GM13976 (cell line): ENCODE results near the gene TUFT1.

Source experiments
- DNase-seq: peaks from one replicate; pipeline ENCODE4 v3.0.0; 2012; ENCODE audit warnings: low spot score
- in situ Hi-C: fragments of 300-500 bp; cut with MboI; formaldehyde crosslinking; loops from one replicate; pipeline ENCODE4 v1.12.0; 2022; ENCODE audit warnings: low sequenced_read_pairs, mixed read lengths, inconsistent platforms; ENCODE audit not compliant: unreplicated experiment
- TF ChIP-seq, protein P1 (sequence below): IDR thresholded peaks from 2 replicates; pipeline ENCODE4 v1.5.1; 2012; ENCODE audit warnings: borderline replicate concordance, mild to moderate bottlenecking; ENCODE audit not compliant: insufficient read depth; ENCODE audit errors: extremely low read depth, missing control alignments, control extremely low read depth

Gene TUFT1

GRCh38 chr1:151499365-151499764 lies 40.7 kb upstream of the TUFT1 start:
- TF ChIP-seq, protein P1, sequence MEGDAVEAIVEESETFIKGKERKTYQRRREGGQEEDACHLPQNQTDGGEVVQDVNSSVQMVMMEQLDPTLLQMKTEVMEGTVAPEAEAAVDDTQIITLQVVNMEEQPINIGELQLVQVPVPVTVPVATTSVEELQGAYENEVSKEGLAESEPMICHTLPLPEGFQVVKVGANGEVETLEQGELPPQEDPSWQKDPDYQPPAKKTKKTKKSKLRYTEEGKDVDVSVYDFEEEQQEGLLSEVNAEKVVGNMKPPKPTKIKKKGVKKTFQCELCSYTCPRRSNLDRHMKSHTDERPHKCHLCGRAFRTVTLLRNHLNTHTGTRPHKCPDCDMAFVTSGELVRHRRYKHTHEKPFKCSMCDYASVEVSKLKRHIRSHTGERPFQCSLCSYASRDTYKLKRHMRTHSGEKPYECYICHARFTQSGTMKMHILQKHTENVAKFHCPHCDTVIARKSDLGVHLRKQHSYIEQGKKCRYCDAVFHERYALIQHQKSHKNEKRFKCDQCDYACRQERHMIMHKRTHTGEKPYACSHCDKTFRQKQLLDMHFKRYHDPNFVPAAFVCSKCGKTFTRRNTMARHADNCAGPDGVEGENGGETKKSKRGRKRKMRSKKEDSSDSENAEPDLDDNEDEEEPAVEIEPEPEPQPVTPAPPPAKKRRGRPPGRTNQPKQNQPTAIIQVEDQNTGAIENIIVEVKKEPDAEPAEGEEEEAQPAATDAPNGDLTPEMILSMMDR, result no peak
- in situ Hi-C loops, result no loop called here
- DNase-seq, result no peak

DNA sequence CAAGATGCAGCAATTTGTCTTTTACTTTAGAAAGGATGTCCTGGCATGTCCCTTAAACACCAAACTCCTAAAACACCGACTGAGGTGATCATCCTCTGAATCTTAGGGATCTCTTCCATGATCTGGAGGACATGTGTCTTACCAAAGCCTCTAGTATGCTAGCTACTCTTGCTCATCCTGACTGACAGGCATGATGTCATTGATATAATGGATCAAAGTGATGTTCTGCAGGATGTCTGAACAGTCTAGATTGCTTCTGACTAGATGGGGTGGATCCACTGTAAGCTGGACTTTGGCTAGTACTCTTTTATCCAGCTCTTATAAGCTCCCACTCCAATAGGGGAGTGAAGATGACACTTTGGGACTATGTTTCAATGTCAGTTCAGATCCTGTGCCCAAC lies 40.2 kb upstream of the TUFT1 start:
- TF ChIP-seq, protein P1, result no peak
- no peak for DNase-seq
- in situ Hi-C loops, result no loop called here

GRCh38 chr1:151501474-151501873 lies 38.6 kb upstream of the TUFT1 start:
- TF ChIP-seq, protein P1, result no peak
- in situ Hi-C loops, result no loop called here
- no peak for DNase-seq

DNA sequence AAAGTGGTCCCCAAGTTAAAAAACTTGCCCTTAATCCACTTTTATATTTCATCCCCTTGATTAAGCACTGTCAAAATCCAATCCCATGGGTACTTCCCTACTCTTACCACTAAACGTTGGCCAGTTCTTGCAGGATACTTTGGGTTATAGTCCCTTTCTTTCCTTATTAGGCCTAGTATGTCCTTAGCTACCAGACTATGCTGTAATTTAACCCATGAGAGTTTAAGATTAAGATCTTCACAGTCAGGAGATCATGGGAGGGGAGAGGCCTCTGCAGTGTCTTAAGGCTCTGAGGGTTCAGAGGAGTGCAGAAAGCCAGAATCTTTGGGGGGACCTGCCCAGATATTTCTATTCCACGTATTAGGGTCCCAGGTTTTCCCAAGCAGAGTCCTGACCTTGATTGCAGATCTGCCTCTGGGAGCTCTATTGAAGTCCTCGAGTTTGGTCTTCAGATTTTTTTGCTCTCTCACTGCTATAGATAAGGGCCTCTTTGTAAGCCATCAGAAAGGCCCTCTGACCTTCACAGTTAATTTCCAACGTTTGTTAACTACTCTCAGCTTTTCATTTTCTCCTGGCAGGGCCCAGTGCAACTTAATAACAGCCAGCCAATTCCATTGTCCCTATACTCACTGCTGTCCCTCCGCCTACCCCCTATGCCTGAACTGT lies 37.9 kb upstream of the TUFT1 start:
- no peak for DNase-seq
- in situ Hi-C loops, result no loop called here
- TF ChIP-seq, protein P1, result no peak

- in situ Hi-C loops, result no loop called here
Observed at GRCh38 chr1:151502859-151503780, 37.0 kb upstream of the TUFT1 start.

GRCh38 chr1:151504252-151504651 lies 35.9 kb upstream of the TUFT1 start:
- TF ChIP-seq, protein P1, result no peak
- DNase-seq, result no peak
- in situ Hi-C loops, result no loop called here

More at GRCh38 chr1:151502859-151503780, 37.0 kb upstream of the TUFT1 start:
- DNase-seq, result no peak
- TF ChIP-seq, protein P1, result no peak
